Measurements from ENCODE around the gene KDM4D.

DNA sequence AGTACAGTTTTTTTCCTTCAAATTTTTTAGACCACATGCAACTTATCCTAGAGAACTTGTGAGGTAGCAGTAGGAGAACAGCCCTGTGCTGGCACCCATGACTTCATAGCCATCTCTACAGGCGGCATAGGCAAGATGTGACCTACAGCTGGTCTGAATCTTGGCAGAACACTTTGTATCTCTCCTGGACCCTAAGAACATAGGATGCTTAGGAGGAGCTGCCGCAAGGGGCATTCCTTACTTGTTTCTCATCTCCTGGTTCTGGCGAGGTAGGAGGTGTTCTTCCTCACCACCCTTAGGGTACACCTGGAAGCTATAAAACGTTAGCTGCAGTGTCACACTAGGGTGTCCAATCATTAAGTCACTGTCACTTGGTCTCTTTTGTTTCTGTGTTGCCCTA is 16.5 kb upstream of the KDM4D start:
- TF ChIP-seq POLR2A (IDR thresholded peaks at IDR 0.05): no peak
- TF ChIP-seq, protein P1, sequence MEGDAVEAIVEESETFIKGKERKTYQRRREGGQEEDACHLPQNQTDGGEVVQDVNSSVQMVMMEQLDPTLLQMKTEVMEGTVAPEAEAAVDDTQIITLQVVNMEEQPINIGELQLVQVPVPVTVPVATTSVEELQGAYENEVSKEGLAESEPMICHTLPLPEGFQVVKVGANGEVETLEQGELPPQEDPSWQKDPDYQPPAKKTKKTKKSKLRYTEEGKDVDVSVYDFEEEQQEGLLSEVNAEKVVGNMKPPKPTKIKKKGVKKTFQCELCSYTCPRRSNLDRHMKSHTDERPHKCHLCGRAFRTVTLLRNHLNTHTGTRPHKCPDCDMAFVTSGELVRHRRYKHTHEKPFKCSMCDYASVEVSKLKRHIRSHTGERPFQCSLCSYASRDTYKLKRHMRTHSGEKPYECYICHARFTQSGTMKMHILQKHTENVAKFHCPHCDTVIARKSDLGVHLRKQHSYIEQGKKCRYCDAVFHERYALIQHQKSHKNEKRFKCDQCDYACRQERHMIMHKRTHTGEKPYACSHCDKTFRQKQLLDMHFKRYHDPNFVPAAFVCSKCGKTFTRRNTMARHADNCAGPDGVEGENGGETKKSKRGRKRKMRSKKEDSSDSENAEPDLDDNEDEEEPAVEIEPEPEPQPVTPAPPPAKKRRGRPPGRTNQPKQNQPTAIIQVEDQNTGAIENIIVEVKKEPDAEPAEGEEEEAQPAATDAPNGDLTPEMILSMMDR (IDR thresholded peaks at IDR 0.05): no peak
